Left ventricle myocardium inferior (tissue), 1 donor: ENCODE measurements around the gene TBC1D19. TPM values are rescaled to one million over a fixed set of nuclear protein-coding genes. Genes with fewer than 3 reads are reported as not detected.
"Not testable (repeated sequence)": the region's sequence is repeated elsewhere in the genome, so short reads cannot be mapped to it uniquely, and the experiment has no call there.

ENCODE experiments used
- DNase-seq: peaks from one replicate; pipeline ENCODE4 v3.0.0-alpha.2; 2020
- H3K27ac ChIP-seq: fragments of 200-600 bp; replicated peaks from 2 replicates; pipeline ENCODE4 v1.8.0; 2021
- H3K27me3 ChIP-seq: fragments of 200-600 bp; 2 replicates; pipeline ENCODE4 v1.8.0; 2021; ENCODE audit warnings: low read depth
- H3K36me3 ChIP-seq: fragments of 200-600 bp; 2 replicates; pipeline ENCODE4 v1.8.0; 2021
- H3K4me1 ChIP-seq: fragments of 200-600 bp; 2 replicates; pipeline ENCODE4 v1.8.0; 2021
- H3K4me3 ChIP-seq: fragments of 200-600 bp; 2 replicates; pipeline ENCODE4 v1.8.0; 2021; ENCODE audit warnings: mild to moderate bottlenecking, moderate library complexity
- H3K9me3 ChIP-seq: fragments of 200-600 bp; replicated peaks from 2 replicates; pipeline ENCODE4 v1.8.0; 2021
- CTCF ChIP-seq: fragments of 200-600 bp; IDR thresholded peaks from 2 replicates; pipeline ENCODE4 v1.8.0; 2021; ENCODE audit warnings: antibody characterized with exemption, mild to moderate bottlenecking, borderline replicate concordance
- intact Hi-C: fragments of 100-400 bp; cut with micrococcal nuclease; formaldehyde crosslinking; loops from one replicate; pipeline ENCODE4 v1.11.0; 2022
- total RNA-seq: library from RNA; stranded (reverse); fragmentation: NEBNext Ultra II Directional; extraction: Animal tissue kit (Norgen Biotek cat#: 25700); gene quantifications from one replicate; pipeline ENCODE4 v1.2.1, GENCODE V29; 2021
- donor health status: DM: no; HTN: yes; CAD: no; lungs with severe emphysema.

Gene TBC1D19
- total RNA-seq, 1 donor from 2014 or later = 8.6 TPM

- Histone ChIP-seq H3K27me3 (no peaks in the 10 kb centered on the region), H3K9me3 (no peaks in the 10 kb centered on the region), H3K4me1 (no peaks in the 10 kb centered on the region), H3K27ac (no peak overlapping the region), H3K36me3 (no peaks in the 10 kb centered on the region), H3K4me3 (no peak overlapping the region)
- no peak for DNase-seq
- no peak for TF ChIP-seq CTCF
- intact Hi-C loops = no loop called here
These were observed 9.3 kb upstream of the TBC1D19 start for GRCh38 chr4:26574563-26574962.

- peak; percentile 16 for DNase-seq
- intact Hi-C loops = no loop called here
- Histone ChIP-seq H3K4me1 (no peaks in the 10 kb centered on the region), H3K9me3 (no peaks in the 10 kb centered on the region), H3K36me3 (no peaks in the 10 kb centered on the region), H3K27me3 (no peaks in the 10 kb centered on the region), H3K4me3 (no peak overlapping the region), H3K27ac (peak overlapping the region; percentile 34)
- TF ChIP-seq CTCF = no peak
These were observed 7.6 kb upstream of the TBC1D19 start for GRCh38 chr4:26576231-26576739.

- H3K27ac ChIP-seq = no peak overlapping the region
- DNase-seq = no peak
- no peaks in the 10 kb centered on the region for H3K9me3 ChIP-seq
- intact Hi-C loops = no loop called here
- H3K4me1 ChIP-seq = no peaks in the 10 kb centered on the region
- no peak for TF ChIP-seq CTCF
- H3K27me3 ChIP-seq = no peaks in the 10 kb centered on the region
- no peaks in the 10 kb centered on the region for H3K36me3 ChIP-seq
- H3K4me3 ChIP-seq = no peak overlapping the region
These were observed 6.8 kb upstream of the TBC1D19 start for GRCh38 chr4:26577066-26577465.

GRCh38 chr4:26579169-26579568, 4.7 kb upstream of the TBC1D19 start:
- Histone ChIP-seq H3K27ac (no peak overlapping the region), H3K36me3 (no peaks in the 10 kb centered on the region), H3K9me3 (no peaks in the 10 kb centered on the region), H3K4me1 (peaks cover 12% of the 10 kb centered on the region), H3K4me3 (no peak overlapping the region), H3K27me3 (no peaks in the 10 kb centered on the region)
- TF ChIP-seq CTCF = no peak
- no peak for DNase-seq
- intact Hi-C loops = no loop called here

- DNase-seq, H3K4me3 ChIP-seq, H3K27ac ChIP-seq, intact Hi-C loops, H3K9me3 ChIP-seq, H3K36me3 ChIP-seq, H3K27me3 ChIP-seq: not testable (repeated sequence)
- H3K4me1 ChIP-seq = peaks cover 26% of the 10 kb centered on the region
These were observed 2.5 kb upstream of the TBC1D19 start for GRCh38 chr4:26581341-26581740.

- Histone ChIP-seq H3K27me3 (no peaks in the 10 kb centered on the region), H3K9me3 (peaks cover 9% of the 10 kb centered on the region), H3K36me3 (no peaks in the 10 kb centered on the region), H3K4me3 (peak overlapping the region; percentile 76), H3K4me1 (peaks cover 26% of the 10 kb centered on the region), H3K27ac (peak overlapping the region; percentile 79)
- intact Hi-C loops = no loop called here
- DNase-seq = no peak
- no peak for TF ChIP-seq CTCF
These were observed 383 bp upstream of the TBC1D19 start for GRCh38 chr4:26583538-26583864.
